DLD1 (cell line): ENCODE results near the gene ZCCHC13.
"Not testable (repeated sequence)": the region's sequence is repeated elsewhere in the genome, so short reads cannot be mapped to it uniquely, and the experiment has no call there.

Source experiments
- in situ Hi-C: cut with HindIII; loops from 2 replicates; pipeline ENCODE4 v1.10.0; 2017; ENCODE audit warnings: low sequenced_read_pairs

ZCCHC13 gene

GRCh38 chrX:74304016-74304415 is at the start of gene ZCCHC13:
TSS of gene ZCCHC13 (plus strand) at chrX:74304180. CDS start at chrX:74304267, 87 bp downstream.
- in situ Hi-C loops, result no loop called here

- in situ Hi-C loops, result not testable (repeated sequence)
Observed at GRCh38 chrX:74258111-74258510, 45.9 kb upstream of the ZCCHC13 start.

- in situ Hi-C loops, result no loop called here
Observed at GRCh38 chrX:74259885-74260491, 44.0 kb upstream of the ZCCHC13 start.

GRCh38 chrX:74262452-74263209 is 41.3 kb upstream of the ZCCHC13 start:
- in situ Hi-C loops, result no loop called here

GRCh38 chrX:74270393-74270792 is 33.6 kb upstream of the ZCCHC13 start:
- in situ Hi-C loops, result no loop called here

GRCh38 chrX:74272230-74272629 is 31.8 kb upstream of the ZCCHC13 start:
- in situ Hi-C loops, result no loop called here

- in situ Hi-C loops, result no loop called here
Observed at GRCh38 chrX:74274516-74274915, 29.5 kb upstream of the ZCCHC13 start.

- in situ Hi-C loops, result no loop called here
Observed at GRCh38 chrX:74277320-74277719, 26.7 kb upstream of the ZCCHC13 start.

- in situ Hi-C loops, result no loop called here
Observed at GRCh38 chrX:74277846-74278245, 26.1 kb upstream of the ZCCHC13 start.

- in situ Hi-C loops, result no loop called here
Observed at GRCh38 chrX:74280759-74281158, 23.2 kb upstream of the ZCCHC13 start.

- in situ Hi-C loops, result no loop called here
Observed at GRCh38 chrX:74284391-74284952, 19.5 kb upstream of the ZCCHC13 start.

GRCh38 chrX:74286950-74287740 is 16.8 kb upstream of the ZCCHC13 start:
- in situ Hi-C loops, result no loop called here

- in situ Hi-C loops, result no loop called here
Observed at GRCh38 chrX:74291577-74291963, 12.4 kb upstream of the ZCCHC13 start.

- in situ Hi-C loops, result no loop called here
Observed at GRCh38 chrX:74291964-74292807, 11.8 kb upstream of the ZCCHC13 start.

- in situ Hi-C loops, result no loop called here
Observed at GRCh38 chrX:74292808-74293123, 11.2 kb upstream of the ZCCHC13 start.

- in situ Hi-C loops, result no loop called here
Observed at GRCh38 chrX:74293343-74293946, 10.5 kb upstream of the ZCCHC13 start.

- in situ Hi-C loops, result no loop called here
Observed at GRCh38 chrX:74295101-74295500, 8.9 kb upstream of the ZCCHC13 start.

GRCh38 chrX:74297766-74298165 is 6.2 kb upstream of the ZCCHC13 start:
- in situ Hi-C loops, result no loop called here

- in situ Hi-C loops, result no loop called here
Observed at GRCh38 chrX:74300869-74301268, 3.1 kb upstream of the ZCCHC13 start.

GRCh38 chrX:74318672-74319071 is 14.7 kb downstream of the ZCCHC13 start:
- in situ Hi-C loops, result no loop called here
